Esophagus muscularis mucosa (tissue), 4 donors: ENCODE results near the gene PTPRE. TPM values are rescaled to one million over a fixed set of nuclear protein-coding genes. Genes with fewer than 3 reads are reported as not detected.

ENCODE experiments used
- DNase-seq: peaks from one replicate; pipeline ENCODE4 v3.0.0-alpha.2; 2017; ENCODE audit errors: extremely low spot score
- H3K27ac ChIP-seq, 4 donors: fragments of 200-600 bp; sonication (generic); replicated peaks in 1 of 4; 1 replicate in 3 of 4; 2 replicates in 1 of 4; pipeline ENCODE4 v1.5.1; 2016 to 2019; ENCODE audit warnings: mild to moderate bottlenecking in 1 of 4
- H3K27me3 ChIP-seq, 4 donors: fragments of 200-600 bp; sonication (generic); one replicate each; pipeline versions ENCODE4 v1.5.1 to v1.6.0; 2016 to 2019
- H3K36me3 ChIP-seq, 4 donors: fragments of 200-600 bp; sonication (generic); one replicate each; pipeline ENCODE4 v1.5.1; 2016 to 2019
- H3K4me1 ChIP-seq, 4 donors: fragments of 200-600 bp; sonication (generic); one replicate each; pipeline ENCODE4 v1.5.1; 2016 to 2019
- H3K4me3 ChIP-seq, 4 donors: fragments of 200-600 bp; sonication (generic); 1 replicate in 2 of 4; 2 replicates in 2 of 4; pipeline ENCODE4 v1.5.1; 2016 to 2019; ENCODE audit warnings: mild to moderate bottlenecking in 4 of 4, moderate library complexity in 1 of 4
- H3K9me3 ChIP-seq, 4 donors: fragments of 200-600 bp; sonication (generic); 1 replicate in 3 of 4; 2 replicates in 1 of 4; pipeline ENCODE4 v1.5.1; 2016 to 2019
- EP300 ChIP-seq: sonication (generic); formaldehyde crosslinking; IDR thresholded peaks from one replicate; pipeline ENCODE4 v1.6.1; 2017; ENCODE audit warnings: antibody characterized with exemption
- POLR2A ChIP-seq: fragments of 450-650 bp; IDR thresholded peaks from one replicate; pipeline ENCODE4 v1.6.1; 2017; ENCODE audit warnings: antibody characterized with exemption, moderate library complexity, mild to moderate bottlenecking, low read depth
- POLR2AphosphoS5 ChIP-seq, 2 donors: sonication (generic); formaldehyde crosslinking; IDR thresholded peaks; one replicate each; pipeline ENCODE4 v1.6.1; 2017; ENCODE audit warnings: antibody characterized with exemption in 2 of 2
- WGBS: methylation state at CpG from one replicate; pipeline ENCODE4 v1.1.5; 2018; 5-methylcytosine and 5-hydroxymethylcytosine counted together
- intact Hi-C: fragments of 100-400 bp; cut with DNase I; formaldehyde crosslinking; loops from one replicate; pipeline ENCODE4 v1.15.1; 2023
- total RNA-seq, 4 donors: library from RNA; depleted of rRNA; stranded (reverse); fragments of >200 nt; gene quantifications; one replicate each; pipeline versions ENCODE4 v1.1.0 to v1.2.1, GENCODE V29; 2016
- TF ChIP-seq, protein P1 (sequence below), 3 experiments: fragments of 200-600 bp in 2 of 3; fragments of 450-650 bp in 1 of 3; sonication (generic) in 2 of 3; IDR thresholded peaks; one replicate each; pipeline ENCODE4 v1.5.1; 2017 to 2019; ENCODE audit warnings: antibody characterized with exemption in 3 of 3, mild to moderate bottlenecking in 2 of 3, moderate library complexity in 1 of 3

The PTPRE gene
- total RNA-seq, 4 donors from 2014 or later: 8.7 to 22.4 (median 13.3) TPM

DNA sequence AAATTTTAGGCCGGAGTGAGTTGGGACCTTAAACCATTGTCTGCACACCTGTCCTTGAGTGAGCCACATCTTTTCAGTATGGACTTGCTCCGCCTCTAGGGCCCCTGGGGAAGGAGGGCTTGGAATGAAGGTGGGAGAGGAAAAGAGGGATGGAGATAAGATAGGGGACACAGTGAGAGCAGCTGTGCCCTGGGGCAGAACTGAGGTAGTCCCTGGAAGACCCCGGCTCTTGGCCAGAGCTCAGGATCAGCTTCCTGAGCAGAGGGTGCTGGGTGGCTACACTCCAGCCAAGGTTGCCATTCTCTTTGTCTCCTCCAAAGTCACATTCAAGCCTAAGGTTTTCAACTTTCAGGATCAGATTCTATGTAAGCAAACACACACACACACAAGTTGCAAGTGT lies 137.3 kb downstream of the PTPRE start:
- Histone ChIP-seq H3K27ac (no peak overlapping the region), H3K9me3 (no peaks in the 10 kb centered on the region), H3K27me3 (peaks cover 0 to 6% (median 0%) of the 10 kb centered on the region in 4 donors), H3K36me3 (no peaks in the 10 kb centered on the region), H3K4me1 (peaks cover 17 to 30% (median 23%) of the 10 kb centered on the region in 4 donors), H3K4me3 (no peak overlapping the region)
- 96% methylated on average over 3 of the region's 3 CpGs for WGBS
- no peak for DNase-seq
- intact Hi-C loops: no loop called here
- TF ChIP-seq, protein P1, sequence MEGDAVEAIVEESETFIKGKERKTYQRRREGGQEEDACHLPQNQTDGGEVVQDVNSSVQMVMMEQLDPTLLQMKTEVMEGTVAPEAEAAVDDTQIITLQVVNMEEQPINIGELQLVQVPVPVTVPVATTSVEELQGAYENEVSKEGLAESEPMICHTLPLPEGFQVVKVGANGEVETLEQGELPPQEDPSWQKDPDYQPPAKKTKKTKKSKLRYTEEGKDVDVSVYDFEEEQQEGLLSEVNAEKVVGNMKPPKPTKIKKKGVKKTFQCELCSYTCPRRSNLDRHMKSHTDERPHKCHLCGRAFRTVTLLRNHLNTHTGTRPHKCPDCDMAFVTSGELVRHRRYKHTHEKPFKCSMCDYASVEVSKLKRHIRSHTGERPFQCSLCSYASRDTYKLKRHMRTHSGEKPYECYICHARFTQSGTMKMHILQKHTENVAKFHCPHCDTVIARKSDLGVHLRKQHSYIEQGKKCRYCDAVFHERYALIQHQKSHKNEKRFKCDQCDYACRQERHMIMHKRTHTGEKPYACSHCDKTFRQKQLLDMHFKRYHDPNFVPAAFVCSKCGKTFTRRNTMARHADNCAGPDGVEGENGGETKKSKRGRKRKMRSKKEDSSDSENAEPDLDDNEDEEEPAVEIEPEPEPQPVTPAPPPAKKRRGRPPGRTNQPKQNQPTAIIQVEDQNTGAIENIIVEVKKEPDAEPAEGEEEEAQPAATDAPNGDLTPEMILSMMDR (IDR thresholded peaks at IDR 0.05): no peak
- TF ChIP-seq EP300: no peak
- TF ChIP-seq POLR2AphosphoS5 (IDR thresholded peaks at IDR 0.05): no peak
- TF ChIP-seq POLR2A: no peak

DNA sequence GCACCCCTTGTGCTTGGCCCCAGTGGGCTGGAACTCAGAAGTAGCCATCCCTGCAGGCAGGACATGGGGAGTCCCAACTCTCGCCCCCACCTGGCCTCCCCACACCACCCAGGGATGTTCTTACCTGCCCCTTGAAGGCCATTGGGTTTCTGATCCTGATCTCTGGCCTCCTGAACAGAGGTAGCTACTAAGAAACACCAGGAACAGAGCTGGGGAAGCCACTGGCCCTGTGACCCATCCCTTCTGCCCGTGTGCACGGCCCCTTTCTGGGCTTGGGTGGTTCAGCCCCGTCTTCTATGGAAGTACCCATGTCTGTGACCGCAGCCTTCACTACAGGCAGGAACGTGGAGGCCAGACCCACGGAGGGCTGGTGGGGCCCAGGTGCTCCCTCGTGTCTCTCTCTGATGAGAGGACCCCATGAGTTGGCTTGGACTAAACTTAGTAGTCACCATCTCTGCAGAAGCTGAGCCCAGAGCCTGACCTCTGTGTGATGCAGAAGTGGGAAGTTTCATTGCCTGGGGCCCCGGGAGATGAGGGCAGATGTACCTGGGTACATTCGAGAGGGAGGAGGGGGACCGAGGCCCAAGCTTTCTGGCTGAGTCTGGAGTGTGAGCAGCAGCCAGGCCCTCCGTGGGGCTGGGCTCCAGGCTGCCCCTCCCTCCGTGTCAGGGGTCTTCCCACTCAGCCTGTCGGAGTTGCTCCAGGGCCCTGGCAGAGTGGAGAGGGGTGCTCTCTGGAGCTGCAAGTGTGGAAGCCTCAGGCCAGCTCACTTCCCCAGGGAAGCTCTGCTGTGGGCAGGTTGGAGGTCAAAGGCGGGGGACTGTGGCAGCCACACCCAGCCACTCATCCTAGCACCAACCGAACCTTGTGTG lies 138.3 kb downstream of the PTPRE start:
- DNase-seq: no peak
- 93% methylated on average over 11 of the region's 16 CpGs for WGBS
- intact Hi-C loops: no loop called here

DNA sequence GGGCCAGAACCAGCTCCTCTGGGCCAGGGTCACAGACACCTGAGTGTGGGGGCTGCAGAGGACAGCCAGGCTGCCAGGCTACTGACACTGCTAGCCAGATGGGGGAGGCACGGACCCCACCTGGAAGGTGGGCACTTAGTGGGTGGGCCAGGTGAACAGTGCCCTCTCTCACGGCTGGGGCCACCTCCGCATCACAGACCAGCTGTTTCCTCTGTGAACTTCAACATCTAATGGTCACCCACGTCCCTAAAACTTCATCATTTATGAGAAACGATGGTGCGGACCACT lies 138.9 kb downstream of the PTPRE start:
- 98% methylated on average over 5 of the region's 6 CpGs for WGBS

More for the DNA sequence above, 138.3 kb downstream of the PTPRE start:
- Histone ChIP-seq H3K27me3 (no peaks in the 10 kb centered on the region), H3K36me3 (peaks cover 0 to 9% (median 0%) of the 10 kb centered on the region in 4 donors), H3K27ac (no peak overlapping the region), H3K9me3 (no peaks in the 10 kb centered on the region), H3K4me3 (no peak overlapping the region), H3K4me1 (peaks cover 19 to 31% (median 23%) of the 10 kb centered on the region in 4 donors)
- TF ChIP-seq POLR2A (no peak), POLR2AphosphoS5 (IDR thresholded peaks at IDR 0.05) (no peak), EP300 (no peak)
- TF ChIP-seq, protein P1 (IDR thresholded peaks at IDR 0.05): no peak

DNA sequence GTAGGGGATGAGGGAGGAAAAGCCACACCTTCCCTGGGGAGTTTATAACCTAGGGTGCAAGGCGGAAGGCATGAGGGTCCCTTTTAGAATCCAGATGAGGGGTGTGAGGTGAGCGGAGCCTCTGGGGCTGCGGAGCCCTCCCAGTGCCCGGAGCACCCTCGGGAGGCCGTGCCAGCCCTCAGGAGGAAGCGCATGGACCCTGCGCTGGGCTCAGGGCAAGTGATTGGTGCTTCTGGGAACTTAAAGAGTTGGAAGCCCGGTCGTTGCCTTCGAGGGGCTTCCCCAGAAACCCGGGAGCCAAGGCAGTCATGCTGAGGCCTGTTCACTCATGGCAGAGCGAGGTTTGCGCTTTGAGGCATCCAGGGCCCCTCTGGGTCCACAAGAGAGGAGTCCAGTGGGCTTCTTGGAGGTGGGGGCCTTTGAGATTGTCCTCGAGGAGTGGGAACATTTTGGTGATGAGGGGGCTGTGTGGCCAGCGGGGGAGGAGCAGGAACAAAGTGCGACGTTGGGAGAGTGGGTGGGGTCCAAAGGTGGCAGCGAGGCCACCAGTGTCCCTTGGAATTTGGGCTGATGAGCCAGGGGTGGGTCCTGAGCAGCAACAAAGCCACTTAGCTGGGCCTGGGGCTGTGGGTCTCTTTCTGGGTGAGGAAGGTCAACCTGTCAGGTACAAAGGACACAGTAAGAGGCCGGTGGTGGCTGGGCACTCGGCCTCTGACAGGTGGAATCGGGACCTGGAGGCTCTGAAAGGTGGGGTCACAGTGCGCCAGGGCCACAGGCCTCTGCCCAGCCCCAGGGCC lies 139.5 kb downstream of the PTPRE start:
- H3K36me3 ChIP-seq: peaks cover 0 to 9% (median 0%) of the 10 kb centered on the region in 4 donors
- H3K4me1 ChIP-seq: peaks cover 24 to 31% (median 26%) of the 10 kb centered on the region in 4 donors
- TF ChIP-seq POLR2AphosphoS5 (IDR thresholded peaks at IDR 0.05) (no peak), EP300 (no peak), POLR2A (no peak)
- TF ChIP-seq, protein P1 (IDR thresholded peaks at IDR 0.05): no peak
- no peaks in the 10 kb centered on the region for H3K9me3 ChIP-seq
- peak overlapping the region in 2 of 4 donors; percentile 64 to 71 for H3K27ac ChIP-seq
- intact Hi-C loops: no loop called here
- WGBS: 86% methylated on average over 20 of the region's 23 CpGs
- H3K4me3 ChIP-seq: no peak overlapping the region
- no peaks in the 10 kb centered on the region for H3K27me3 ChIP-seq
- no peak for DNase-seq

More for the DNA sequence above, 138.9 kb downstream of the PTPRE start:
- intact Hi-C loops: no loop called here
- Histone ChIP-seq H3K27ac (no peak overlapping the region), H3K27me3 (no peaks in the 10 kb centered on the region), H3K4me3 (no peak overlapping the region), H3K4me1 (peaks cover 19 to 31% (median 25%) of the 10 kb centered on the region in 4 donors), H3K9me3 (no peaks in the 10 kb centered on the region), H3K36me3 (peaks cover 0 to 9% (median 0%) of the 10 kb centered on the region in 4 donors)
- DNase-seq: no peak
- no peak for TF ChIP-seq EP300
- no peak for TF ChIP-seq POLR2A
- TF ChIP-seq POLR2AphosphoS5 (IDR thresholded peaks at IDR 0.05): no peak
- TF ChIP-seq, protein P1 (IDR thresholded peaks at IDR 0.05): no peak
